ENCODE results near the gene ZEB2. TPM values are rescaled to one million over a fixed set of nuclear protein-coding genes. Genes with fewer than 3 reads are reported as not detected.

The ZEB2 gene
- total RNA-seq, 1 donor from 2014 or later, result 106 TPM

DNA sequence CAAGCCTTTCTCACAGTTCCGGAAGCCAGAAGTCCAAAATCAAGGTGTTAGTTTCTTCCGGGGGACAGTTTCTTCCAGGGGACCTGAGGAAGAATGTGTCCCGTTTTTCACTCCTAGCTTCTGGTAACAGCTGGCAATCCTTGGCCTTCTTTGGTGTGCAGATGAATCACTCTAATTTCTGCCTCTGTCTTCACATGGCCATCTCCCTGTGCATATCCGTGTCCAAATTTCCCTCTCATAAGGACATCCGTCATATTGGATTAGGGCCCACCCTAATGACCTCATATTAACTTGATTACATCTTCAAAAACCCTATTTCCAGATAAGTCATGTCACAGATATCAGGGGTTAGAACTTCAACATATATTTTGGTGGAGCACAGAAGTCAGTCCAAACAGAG is 141.4 kb downstream of the ZEB2 start:
- no peak overlapping the region for H3K27ac ChIP-seq
- H3K9ac ChIP-seq, result no peak overlapping the region
- H3K4me2 ChIP-seq, result no peak overlapping the region
- DNase-seq (ENCODE audit: low spot score), result no peak
- no peaks in the 10 kb centered on the region for H3F3A ChIP-seq (ENCODE audit: low read depth)
- H3K9me3 ChIP-seq (ENCODE audit: low read depth), result no peaks in the 10 kb centered on the region
- Mint-ChIP-seq H3K4me3 (no peak overlapping the region), H3K4me1 (peaks cover 18% of the 10 kb centered on the region), H3K9me3 (no peaks in the 10 kb centered on the region), H3K36me3 (peaks cover 1% of the 10 kb centered on the region), H3K27me3 (ENCODE audit: insufficient read depth, low read depth) (peaks cover 3% of the 10 kb centered on the region), H3K27ac (no peak overlapping the region)
- no peaks in the 10 kb centered on the region for H3K79me2 ChIP-seq (ENCODE audit: low read depth)
- TF ChIP-seq EZH2 (IDR thresholded peaks at IDR 0.05), result no peak
- TF ChIP-seq EZH2phosphoT487 (IDR thresholded peaks at IDR 0.05), result no peak
- no peak for TF ChIP-seq CTCF (IDR thresholded peaks at IDR 0.05)
- H3K4me3 ChIP-seq, result no peak overlapping the region
- H3K27me3 ChIP-seq, result no peaks in the 10 kb centered on the region
- H3K4me1 ChIP-seq, result peaks cover 9% of the 10 kb centered on the region
- no peaks in the 10 kb centered on the region for H3K36me3 ChIP-seq
- no peaks in the 10 kb centered on the region for H4K20me1 ChIP-seq (ENCODE audit: low read depth)
- H2AFZ ChIP-seq (replicated peaks), result no peak overlapping the region

DNA sequence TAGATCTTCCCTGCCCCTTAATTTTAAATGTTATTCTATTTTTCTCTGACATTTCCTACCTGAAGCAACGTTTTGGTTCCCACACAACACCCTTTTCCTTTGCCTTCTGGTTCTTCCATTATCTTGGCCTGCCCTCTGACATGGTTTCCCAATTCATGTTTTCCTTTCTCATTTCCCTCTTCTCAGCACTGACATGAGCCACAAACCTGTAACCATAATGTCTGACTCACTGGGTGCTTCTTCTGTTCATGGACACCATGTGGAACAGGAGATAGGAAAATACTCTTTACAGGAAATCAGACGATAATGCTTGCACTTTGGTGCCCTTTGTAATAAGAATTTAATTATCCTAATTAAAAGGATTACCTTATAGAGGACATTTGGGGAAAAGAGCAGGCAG is 142.0 kb downstream of the ZEB2 start:
- H2AFZ ChIP-seq (replicated peaks), result no peak overlapping the region
- peaks cover 14% of the 10 kb centered on the region for H3K4me1 ChIP-seq
- H3K27ac Mint-ChIP-seq, result no peak overlapping the region
- H3K4me1 Mint-ChIP-seq, result peaks cover 18% of the 10 kb centered on the region
- no peaks in the 10 kb centered on the region for H3K9me3 ChIP-seq (ENCODE audit: low read depth)
- no peak overlapping the region for H3K9ac ChIP-seq
- no peaks in the 10 kb centered on the region for H3K9me3 Mint-ChIP-seq
- no peak overlapping the region for H3K4me3 Mint-ChIP-seq
- H3K4me3 ChIP-seq, result no peak overlapping the region
- H3K36me3 ChIP-seq, result no peaks in the 10 kb centered on the region
- H3F3A ChIP-seq (ENCODE audit: low read depth), result no peaks in the 10 kb centered on the region
- TF ChIP-seq EZH2 (IDR thresholded peaks at IDR 0.05), result no peak
- no peak for TF ChIP-seq EZH2phosphoT487 (IDR thresholded peaks at IDR 0.05)
- no peak for TF ChIP-seq CTCF (IDR thresholded peaks at IDR 0.05)
- H3K36me3 Mint-ChIP-seq, result no peaks in the 10 kb centered on the region
- H3K4me2 ChIP-seq, result no peak overlapping the region
- no peak overlapping the region for H3K27ac ChIP-seq
- no peaks in the 10 kb centered on the region for H3K27me3 ChIP-seq
- no peaks in the 10 kb centered on the region for H4K20me1 ChIP-seq (ENCODE audit: low read depth)
- DNase-seq (ENCODE audit: low spot score), result no peak
- H3K79me2 ChIP-seq (ENCODE audit: low read depth), result no peaks in the 10 kb centered on the region
- peaks cover 3% of the 10 kb centered on the region for H3K27me3 Mint-ChIP-seq (ENCODE audit: insufficient read depth, low read depth)

DNA sequence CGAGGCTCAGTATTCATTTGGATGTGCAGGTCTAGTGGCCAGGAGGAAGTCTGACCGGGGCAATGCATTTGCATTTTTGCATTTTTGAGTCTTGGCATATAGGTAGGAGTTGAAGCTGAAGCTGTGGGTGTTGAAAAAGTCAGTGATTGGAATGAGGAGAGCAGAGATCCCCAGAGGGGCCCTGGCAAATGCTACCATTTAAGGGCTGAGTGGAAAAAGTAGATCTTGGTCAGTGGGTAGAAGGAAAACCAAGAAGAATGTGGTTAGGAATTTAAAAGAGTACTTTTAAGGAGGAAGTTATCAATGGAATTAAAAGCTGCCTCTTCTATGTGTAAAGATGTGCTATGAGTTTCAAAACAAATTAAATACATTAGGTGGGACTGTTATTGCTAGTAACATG is 143.0 kb downstream of the ZEB2 start:
- no peaks in the 10 kb centered on the region for H3K36me3 ChIP-seq
- H3K9ac ChIP-seq, result no peak overlapping the region
- H3K4me2 ChIP-seq, result no peak overlapping the region
- Mint-ChIP-seq H3K27ac (no peak overlapping the region), H3K4me3 (no peak overlapping the region), H3K27me3 (ENCODE audit: insufficient read depth, low read depth) (peaks cover 6% of the 10 kb centered on the region), H3K36me3 (no peaks in the 10 kb centered on the region), H3K9me3 (no peaks in the 10 kb centered on the region), H3K4me1 (peaks cover 24% of the 10 kb centered on the region)
- H4K20me1 ChIP-seq (ENCODE audit: low read depth), result no peaks in the 10 kb centered on the region
- H2AFZ ChIP-seq (replicated peaks), result no peak overlapping the region
- H3K27ac ChIP-seq, result no peak overlapping the region
- DNase-seq (ENCODE audit: low spot score), result no peak
- H3K9me3 ChIP-seq (ENCODE audit: low read depth), result no peaks in the 10 kb centered on the region
- H3K4me3 ChIP-seq, result no peak overlapping the region
- H3K79me2 ChIP-seq (ENCODE audit: low read depth), result no peaks in the 10 kb centered on the region
- TF ChIP-seq EZH2phosphoT487 (IDR thresholded peaks at IDR 0.05) (no peak), CTCF (IDR thresholded peaks at IDR 0.05) (no peak), EZH2 (IDR thresholded peaks at IDR 0.05) (no peak)
- H3K27me3 ChIP-seq, result no peaks in the 10 kb centered on the region
- peaks cover 19% of the 10 kb centered on the region for H3K4me1 ChIP-seq
- H3F3A ChIP-seq (ENCODE audit: low read depth), result no peaks in the 10 kb centered on the region
